ENCODE measurements around the gene ANO10.

Gene ANO10

GRCh38 chr3:43326891-43327581 lies 294.8 kb downstream of the ANO10 start:
- in situ Hi-C loops (cut with HindIII; ENCODE audit: low sequenced_read_pairs): no loop called here

- in situ Hi-C loops (cut with HindIII; ENCODE audit: low sequenced_read_pairs): no loop called here
These were observed 298.3 kb downstream of the ANO10 start for GRCh38 chr3:43323541-43323940.

GRCh38 chr3:43320288-43320687 lies 301.5 kb downstream of the ANO10 start:
- in situ Hi-C loops (cut with HindIII; ENCODE audit: low sequenced_read_pairs): no loop called here

- in situ Hi-C loops (cut with HindIII; ENCODE audit: low sequenced_read_pairs): no loop called here
These were observed 302.0 kb downstream of the ANO10 start for GRCh38 chr3:43319794-43320193.

GRCh38 chr3:43319376-43319775 lies 302.4 kb downstream of the ANO10 start:
- in situ Hi-C loops (cut with HindIII; ENCODE audit: low sequenced_read_pairs): no loop called here

GRCh38 chr3:43317461-43318316 lies 304.1 kb downstream of the ANO10 start:
- in situ Hi-C loops (cut with HindIII; ENCODE audit: low sequenced_read_pairs): no loop called here

- in situ Hi-C loops (cut with HindIII; ENCODE audit: low sequenced_read_pairs): no loop called here
These were observed 304.9 kb downstream of the ANO10 start for GRCh38 chr3:43316783-43317460.

Measured in DLD1 (cell line).